GM19455 (cell line): ENCODE data around the gene CNKSR3.

Experiments used
- ATAC-seq: cut with Tn5 transposase; IDR thresholded peaks from one replicate; pipeline ENCODE4 v1.9.1; 2021; ENCODE audit not compliant: unreplicated experiment

CNKSR3 gene

DNA sequence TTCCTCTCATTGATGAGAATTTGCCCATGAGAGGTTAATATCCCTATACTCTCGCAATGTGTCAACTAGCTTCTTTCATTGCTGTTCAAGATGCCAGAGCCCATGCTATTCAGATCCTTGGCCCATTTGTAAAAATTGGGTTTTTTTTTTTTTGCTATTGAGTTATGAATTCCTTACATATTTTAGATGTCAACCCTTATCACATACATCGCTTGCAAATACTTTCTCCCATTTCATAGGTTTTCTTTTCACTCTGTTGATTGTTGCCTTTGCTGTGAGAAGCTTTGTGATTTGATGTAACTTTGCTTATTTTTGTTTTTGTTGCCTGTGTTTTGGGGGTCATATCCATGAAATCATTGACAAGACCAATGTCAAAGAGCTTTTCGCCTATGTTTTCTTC lies 121.7 kb downstream of the CNKSR3 start:
- ATAC-seq = no peak

- ATAC-seq = no peak
Measured at GRCh38 chr6:154386848-154387717, 123.4 kb downstream of the CNKSR3 start.

DNA sequence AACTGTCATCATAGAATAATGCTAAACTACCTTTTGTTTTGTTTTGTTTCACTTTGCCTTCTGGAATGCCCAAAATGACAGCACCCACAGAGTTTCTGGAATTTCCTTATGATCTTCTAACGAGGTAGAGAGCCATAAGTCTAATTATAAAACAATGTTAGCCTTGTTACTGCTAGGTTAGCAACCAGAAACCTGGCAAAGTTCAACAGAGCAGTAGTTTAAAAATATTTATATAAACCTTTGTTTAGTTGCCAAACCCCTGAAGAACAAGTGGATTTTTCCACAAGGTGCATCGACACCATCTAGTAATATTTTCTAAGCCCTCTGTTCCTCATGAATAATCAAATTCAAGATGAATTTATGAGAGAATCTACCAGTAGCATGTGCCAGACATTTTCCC lies 126.3 kb downstream of the CNKSR3 start:
- ATAC-seq = no peak

- ATAC-seq = no peak
Measured at GRCh38 chr6:154383273-154383672, 127.2 kb downstream of the CNKSR3 start.

- ATAC-seq = no peak
Measured at GRCh38 chr6:154382740-154383139, 127.7 kb downstream of the CNKSR3 start.

DNA sequence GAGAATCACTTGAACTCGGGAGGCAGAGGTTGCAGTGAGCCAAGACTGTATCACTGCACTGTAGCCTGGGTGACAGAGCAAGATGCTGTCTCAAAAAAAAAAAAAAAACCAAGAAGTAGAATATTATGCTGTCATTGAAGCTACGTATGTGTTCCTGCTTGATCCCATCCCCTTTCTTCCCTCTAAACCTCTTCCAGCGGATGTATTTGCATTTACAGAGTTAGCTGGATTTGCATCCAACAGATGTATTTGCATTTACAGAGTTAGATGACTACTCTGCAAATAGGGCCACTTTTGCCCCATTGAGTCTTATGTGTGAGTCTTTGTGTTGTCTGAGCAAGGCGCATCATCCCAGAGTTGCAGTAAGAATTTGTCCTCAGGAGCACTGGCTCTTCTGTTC lies 128.9 kb downstream of the CNKSR3 start:
- ATAC-seq = no peak

DNA sequence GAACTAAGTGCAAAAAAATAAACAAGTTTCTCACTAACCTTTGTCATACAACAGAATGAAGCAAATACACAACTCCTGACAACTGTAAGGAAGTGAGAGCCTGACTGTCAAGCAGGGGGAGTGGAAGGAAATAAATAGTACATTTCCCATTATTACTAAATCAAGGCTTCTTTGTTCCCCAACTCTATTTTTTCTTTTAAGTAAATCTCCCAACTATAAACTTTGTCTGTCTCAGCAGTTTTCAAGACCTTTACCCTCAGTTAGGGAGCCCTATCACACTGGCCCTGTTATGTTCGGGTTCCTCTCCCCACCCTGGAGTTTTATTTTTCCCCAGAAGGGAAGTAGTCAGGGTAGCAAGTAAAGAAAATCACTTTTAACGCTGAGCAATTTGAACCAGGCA lies 129.7 kb downstream of the CNKSR3 start:
- ATAC-seq = no peak

GRCh38 chr6:154379585-154379984 lies 130.9 kb downstream of the CNKSR3 start:
- ATAC-seq = no peak

DNA sequence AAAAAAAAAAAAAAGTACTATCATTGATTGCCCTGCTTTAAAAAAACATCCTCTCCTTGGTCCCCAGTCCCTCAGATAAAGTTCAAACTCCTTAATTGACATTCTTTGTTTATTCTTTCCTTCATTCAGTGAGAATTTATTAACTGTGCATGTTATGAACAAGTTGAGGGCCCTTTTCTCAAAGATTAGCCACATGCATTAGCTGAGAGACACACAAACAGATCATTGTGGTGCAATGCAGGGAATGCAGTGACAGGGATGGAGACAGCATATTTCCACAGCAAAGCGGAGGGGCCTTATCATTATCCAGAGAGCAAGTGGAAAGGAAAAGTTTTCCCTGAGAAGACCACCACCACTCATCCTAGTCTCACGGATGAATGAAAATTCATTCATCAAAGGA lies 132.0 kb downstream of the CNKSR3 start:
- no peak for ATAC-seq

GRCh38 chr6:154377726-154378125 lies 132.8 kb downstream of the CNKSR3 start:
- no peak for ATAC-seq

DNA sequence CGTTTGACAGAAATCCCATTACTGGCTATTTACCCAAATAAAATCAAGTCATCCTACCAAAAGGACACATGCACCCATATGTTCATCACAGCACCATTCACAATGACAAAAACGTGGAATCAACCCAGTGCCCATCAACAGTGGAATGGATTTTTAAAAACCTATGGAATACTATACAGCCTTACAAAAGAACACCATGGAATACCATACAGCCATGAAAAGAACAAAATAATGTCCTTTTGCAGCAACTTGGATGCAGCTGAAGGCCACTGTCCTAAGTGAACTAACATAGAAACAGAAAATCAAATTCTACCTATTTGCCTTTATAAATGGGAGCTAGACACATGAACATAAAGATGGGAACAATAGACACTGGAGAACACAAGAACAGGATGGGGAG lies 136.5 kb downstream of the CNKSR3 start:
- no peak for ATAC-seq

DNA sequence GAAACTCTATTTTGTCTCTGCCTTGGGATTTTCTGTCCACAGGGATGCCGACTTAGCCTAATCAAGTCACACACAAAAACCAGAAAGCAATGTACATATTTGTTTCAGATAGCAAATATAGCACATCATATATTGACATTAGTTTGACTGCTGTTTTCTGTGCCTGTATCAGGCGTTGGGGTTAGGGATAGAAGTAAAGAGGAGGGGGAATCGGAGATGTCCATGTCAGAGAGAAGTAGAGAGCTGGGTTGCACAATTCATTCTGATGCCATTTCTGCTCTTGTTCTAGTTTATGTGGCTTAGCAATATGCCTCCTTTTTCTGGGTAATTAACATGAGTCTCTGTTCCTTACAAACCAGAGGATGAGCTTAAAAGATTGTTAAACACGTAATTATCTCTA lies 139.2 kb downstream of the CNKSR3 start:
- no peak for ATAC-seq

- no peak for ATAC-seq
Measured at GRCh38 chr6:154370545-154370944, 139.9 kb downstream of the CNKSR3 start.

DNA sequence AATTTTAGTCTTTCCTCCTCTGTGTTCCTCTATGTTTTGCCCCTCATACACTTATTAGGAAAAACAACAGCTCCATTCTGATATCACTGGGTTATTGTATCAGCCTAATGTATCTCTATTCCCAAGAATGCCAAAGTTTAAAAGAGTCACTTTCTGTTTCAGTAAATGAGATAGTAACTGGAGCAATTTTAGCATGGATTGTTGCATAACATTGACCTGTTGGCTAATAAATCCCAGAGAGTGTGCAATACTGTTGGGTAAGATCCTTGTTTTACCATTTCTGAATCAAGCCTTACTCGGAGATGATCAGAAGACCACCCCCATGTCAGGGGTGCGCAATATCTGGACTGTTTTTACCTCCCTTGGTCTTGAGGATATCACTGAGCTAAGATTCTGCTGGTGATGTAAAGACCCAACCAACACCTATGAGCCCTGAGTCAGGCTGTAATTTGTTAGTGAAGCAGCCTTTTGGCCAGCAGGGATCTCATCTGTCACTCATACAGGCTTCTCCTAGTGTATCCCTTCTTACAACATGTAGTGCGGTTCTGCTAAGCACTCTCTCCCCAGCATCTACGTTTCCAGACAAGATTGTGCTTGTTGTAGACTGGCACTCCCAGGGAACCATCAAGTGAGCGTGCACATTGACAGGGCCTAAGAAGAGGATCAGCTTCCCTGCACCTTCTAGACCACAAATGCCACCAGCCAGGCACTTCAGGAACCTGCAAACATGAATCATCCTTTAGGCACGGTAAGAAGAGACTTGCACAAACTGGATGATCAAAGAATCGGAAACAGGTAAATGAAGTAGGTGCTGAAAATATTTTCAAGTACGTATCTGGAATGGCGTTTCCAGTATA lies 142.4 kb downstream of the CNKSR3 start:
- ATAC-seq = no peak

DNA sequence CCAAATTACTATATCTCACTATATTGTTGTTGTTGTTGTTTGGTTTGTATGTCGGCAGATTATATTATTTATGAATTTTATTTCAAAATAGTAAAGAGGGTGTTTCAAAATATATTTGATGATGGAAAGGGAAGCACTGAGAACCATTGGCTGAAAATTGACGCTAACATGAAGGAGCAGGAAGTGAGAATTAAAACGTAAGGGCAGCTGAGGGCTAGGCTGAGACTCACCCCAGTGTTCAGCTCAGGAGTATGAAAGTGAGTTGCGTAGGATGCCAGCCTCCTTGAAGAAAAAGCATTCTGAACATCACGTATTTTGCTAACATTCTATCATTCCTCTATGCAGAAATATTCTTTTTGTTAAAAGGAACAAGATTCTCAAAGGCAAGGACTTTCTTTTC lies 143.1 kb downstream of the CNKSR3 start:
- no peak for ATAC-seq

DNA sequence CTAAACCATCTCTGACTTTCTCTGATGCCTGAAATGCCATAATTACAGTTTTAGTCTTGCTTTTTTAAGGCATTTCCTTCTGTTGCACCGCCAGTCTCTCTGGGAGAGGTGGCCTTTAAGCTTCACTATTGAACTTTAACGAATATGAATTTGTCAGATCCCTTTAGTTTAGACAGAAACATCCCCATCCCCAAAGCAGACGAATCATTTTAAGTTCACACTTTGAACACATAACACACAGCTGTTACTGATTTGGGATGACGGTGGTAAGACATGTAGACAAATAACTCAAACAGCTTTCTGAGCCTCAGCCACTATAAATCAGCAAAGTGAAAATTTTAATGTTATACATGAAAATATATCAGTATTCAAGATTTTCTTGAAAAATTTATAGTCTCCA lies 146.7 kb downstream of the CNKSR3 start:
- ATAC-seq = no peak

DNA sequence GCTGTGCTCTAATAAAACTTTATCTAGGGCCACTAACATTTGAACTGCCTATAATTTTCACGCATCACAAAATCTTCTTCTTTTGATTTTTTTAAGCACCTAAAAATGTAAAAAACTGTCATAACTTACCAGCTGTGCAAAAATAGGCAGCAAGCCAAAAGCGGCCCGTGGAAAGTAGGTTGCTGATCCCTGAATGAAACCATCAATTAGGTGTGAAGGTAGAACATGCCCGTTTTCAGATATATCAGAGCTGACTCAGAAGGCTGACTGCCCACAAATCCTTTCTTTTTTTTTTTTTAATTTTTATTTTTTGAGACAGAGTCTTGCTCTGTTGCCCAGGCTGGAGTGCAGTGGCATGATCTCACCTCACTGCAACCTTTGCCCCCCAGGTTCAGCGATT lies 149.0 kb downstream of the CNKSR3 start:
- ATAC-seq = no peak

- no peak for ATAC-seq
Measured at GRCh38 chr6:154360476-154360875, 150.0 kb downstream of the CNKSR3 start.

DNA sequence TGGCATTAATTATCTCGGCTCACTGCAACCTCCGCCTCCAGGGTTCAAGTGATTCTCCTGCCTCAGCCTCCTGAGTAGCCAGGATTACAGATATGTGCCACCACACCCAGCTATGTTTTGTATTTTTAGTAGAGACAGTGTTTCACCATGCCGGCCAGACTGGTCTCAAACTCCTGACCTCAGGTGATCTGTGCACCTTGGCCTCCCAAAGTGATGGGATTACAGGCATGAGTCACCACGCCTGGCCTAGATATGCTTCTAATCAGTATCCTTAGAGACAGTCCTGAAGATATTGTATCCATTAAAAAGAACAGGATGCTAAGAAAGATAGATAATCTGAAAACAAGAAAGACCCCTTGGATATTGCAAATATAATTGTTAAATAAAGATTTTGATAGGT lies 150.8 kb downstream of the CNKSR3 start:
- ATAC-seq = no peak

- no peak for ATAC-seq
Measured at GRCh38 chr6:154359161-154359574, 151.3 kb downstream of the CNKSR3 start.

GRCh38 chr6:154358019-154358545 lies 152.4 kb downstream of the CNKSR3 start:
- no peak for ATAC-seq

- ATAC-seq = no peak
Measured at GRCh38 chr6:154356690-154357089, 153.8 kb downstream of the CNKSR3 start, which contains the start of gene IPCEF1. IPCEF1 (minus strand) TSS chr6:154356803; CDS start chr6:154265947, 90,856 bp downstream.
